Activated T-helper 1 cell treated with Interleukin-2 at 50 U/mL for 16 hours (primary cell): ENCODE measurements around the gene S100Z.
"Not testable (repeated sequence)": the region's sequence is repeated elsewhere in the genome, so short reads cannot be mapped to it uniquely, and the experiment has no call there.

Experiments used
- DNase-seq: peaks from one replicate; pipeline ENCODE4 v3.0.0-alpha.2; 2020; ENCODE audit warnings: low read depth

S100Z gene

GRCh38 chr5:76826416-76826815 is 23.4 kb upstream of the S100Z start:
- not testable (repeated sequence) for DNase-seq

GRCh38 chr5:76831110-76831452 is 18.7 kb upstream of the S100Z start:
- no peak for DNase-seq

GRCh38 chr5:76836181-76836580 is 13.6 kb upstream of the S100Z start:
- DNase-seq = no peak

- DNase-seq = no peak
These were observed 13.2 kb upstream of the S100Z start for GRCh38 chr5:76836585-76836984.

- DNase-seq = no peak
These were observed 11.1 kb upstream of the S100Z start for GRCh38 chr5:76838481-76839261.

- DNase-seq = no peak
These were observed 8.5 kb upstream of the S100Z start for GRCh38 chr5:76841361-76841760.

GRCh38 chr5:76845890-76846289 is 3.9 kb upstream of the S100Z start:
- no peak for DNase-seq

- no peak for DNase-seq
These were observed 830 bp downstream of the S100Z start for GRCh38 chr5:76850543-76851145.

GRCh38 chr5:76851728-76852369 is 2.0 kb downstream of the S100Z start:
- no peak for DNase-seq

- DNase-seq = no peak
These were observed 3.0 kb downstream of the S100Z start for GRCh38 chr5:76852772-76853171.

- DNase-seq = not testable (repeated sequence)
These were observed 3.9 kb downstream of the S100Z start for GRCh38 chr5:76853741-76854140.

- DNase-seq = no peak
These were observed 4.8 kb downstream of the S100Z start for GRCh38 chr5:76854644-76855043.

GRCh38 chr5:76855501-76855900 is 5.7 kb downstream of the S100Z start:
- DNase-seq = not testable (repeated sequence)

- peak; percentile 5 for DNase-seq
These were observed 6.1 kb downstream of the S100Z start for GRCh38 chr5:76855961-76856360.

- not testable (repeated sequence) for DNase-seq
These were observed 7.0 kb downstream of the S100Z start for GRCh38 chr5:76856800-76857199.

GRCh38 chr5:76859591-76860247 is 9.9 kb downstream of the S100Z start:
- DNase-seq = no peak

- DNase-seq = no peak
These were observed 11.8 kb downstream of the S100Z start for GRCh38 chr5:76861612-76862011.

- no peak for DNase-seq
These were observed 13.2 kb downstream of the S100Z start for GRCh38 chr5:76863001-76863400.

GRCh38 chr5:76866503-76866902 is 16.7 kb downstream of the S100Z start:
- no peak for DNase-seq

- no peak for DNase-seq
These were observed 17.2 kb downstream of the S100Z start for GRCh38 chr5:76867038-76867437.

- DNase-seq = peak; percentile 23
These were observed 18.2 kb downstream of the S100Z start for GRCh38 chr5:76867827-76868693.

GRCh38 chr5:76870046-76870445 is 20.2 kb downstream of the S100Z start:
- DNase-seq = no peak
